Mammary epithelial cell (primary cell): ENCODE measurements around the gene TBC1D22B.

Source experiments
- EZH2 ChIP-seq: IDR thresholded peaks from 2 replicates; pipeline ENCODE4 v1.6.1; 2012; ENCODE audit warnings: low read length, inconsistent platforms, borderline replicate concordance
- TF ChIP-seq, protein P1 (sequence below), 2 donors: IDR thresholded peaks in 1 of 2; conservative IDR thresholded peaks in 1 of 2; 2 replicates each; pipeline ENCODE4 v1.5.1; 2011 to 2012; ENCODE audit warnings: inconsistent platforms in 2 of 2, low read length in 2 of 2, mild to moderate bottlenecking in 2 of 2, control low read depth in 1 of 2, low read depth in 1 of 2; ENCODE audit not compliant: insufficient read depth in 1 of 2; ENCODE audit errors: extremely low read depth in 1 of 2

GRCh38 chr6:37239526-37239925 lies 18.0 kb upstream of the TBC1D22B start:
- TF ChIP-seq, protein P1, sequence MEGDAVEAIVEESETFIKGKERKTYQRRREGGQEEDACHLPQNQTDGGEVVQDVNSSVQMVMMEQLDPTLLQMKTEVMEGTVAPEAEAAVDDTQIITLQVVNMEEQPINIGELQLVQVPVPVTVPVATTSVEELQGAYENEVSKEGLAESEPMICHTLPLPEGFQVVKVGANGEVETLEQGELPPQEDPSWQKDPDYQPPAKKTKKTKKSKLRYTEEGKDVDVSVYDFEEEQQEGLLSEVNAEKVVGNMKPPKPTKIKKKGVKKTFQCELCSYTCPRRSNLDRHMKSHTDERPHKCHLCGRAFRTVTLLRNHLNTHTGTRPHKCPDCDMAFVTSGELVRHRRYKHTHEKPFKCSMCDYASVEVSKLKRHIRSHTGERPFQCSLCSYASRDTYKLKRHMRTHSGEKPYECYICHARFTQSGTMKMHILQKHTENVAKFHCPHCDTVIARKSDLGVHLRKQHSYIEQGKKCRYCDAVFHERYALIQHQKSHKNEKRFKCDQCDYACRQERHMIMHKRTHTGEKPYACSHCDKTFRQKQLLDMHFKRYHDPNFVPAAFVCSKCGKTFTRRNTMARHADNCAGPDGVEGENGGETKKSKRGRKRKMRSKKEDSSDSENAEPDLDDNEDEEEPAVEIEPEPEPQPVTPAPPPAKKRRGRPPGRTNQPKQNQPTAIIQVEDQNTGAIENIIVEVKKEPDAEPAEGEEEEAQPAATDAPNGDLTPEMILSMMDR (conservative IDR thresholded peaks at IDR 0.05 in 1 of 2, IDR thresholded peaks at IDR 0.05 in 1 of 2; ENCODE audit: extremely low read depth in 1 of 2, insufficient read depth in 1 of 2, low read depth in 1 of 2, low read length in 2 of 2) = no peak
- TF ChIP-seq EZH2 = no peak
